Nephron progenitor cell (in vitro differentiated cells): ENCODE results near the gene TTLL13.
"Not testable (repeated sequence)": the region's sequence is repeated elsewhere in the genome, so short reads cannot be mapped to it uniquely, and the experiment has no call there.

Experiments
- DNase-seq: peaks from one replicate; pipeline ENCODE4 v3.0.0; 2021
- H3K27ac Mint-ChIP-seq: 2 replicates; pipeline ENCODE4 v1.8.0; 2021; ENCODE audit warnings: mild to moderate bottlenecking, moderate library complexity, mixed read lengths
- H3K27me3 Mint-ChIP-seq: 2 replicates; pipeline ENCODE4 v1.8.0; 2021; ENCODE audit warnings: mild to moderate bottlenecking, low read depth, mixed read lengths; ENCODE audit not compliant: poor library complexity
- H3K36me3 Mint-ChIP-seq: 2 replicates; pipeline ENCODE4 v1.8.0; 2021; ENCODE audit warnings: low read depth, mixed read lengths
- H3K4me1 Mint-ChIP-seq: 2 replicates; pipeline ENCODE4 v1.8.0; 2021; ENCODE audit warnings: mixed read lengths
- H3K4me3 Mint-ChIP-seq: 2 replicates; pipeline ENCODE4 v1.8.0; 2021; ENCODE audit warnings: mild to moderate bottlenecking, moderate library complexity, mixed read lengths
- H3K9me3 Mint-ChIP-seq: 2 replicates; pipeline ENCODE4 v1.8.0; 2021; ENCODE audit warnings: mild to moderate bottlenecking, moderate library complexity, mixed read lengths
- TF ChIP-seq, protein P1 (sequence below): fragments of 200-600 bp; sonication (generic); IDR thresholded peaks from 2 replicates; pipeline ENCODE4 v1.5.0; 2021; ENCODE audit warnings: antibody characterized with exemption

The TTLL13 gene

DNA sequence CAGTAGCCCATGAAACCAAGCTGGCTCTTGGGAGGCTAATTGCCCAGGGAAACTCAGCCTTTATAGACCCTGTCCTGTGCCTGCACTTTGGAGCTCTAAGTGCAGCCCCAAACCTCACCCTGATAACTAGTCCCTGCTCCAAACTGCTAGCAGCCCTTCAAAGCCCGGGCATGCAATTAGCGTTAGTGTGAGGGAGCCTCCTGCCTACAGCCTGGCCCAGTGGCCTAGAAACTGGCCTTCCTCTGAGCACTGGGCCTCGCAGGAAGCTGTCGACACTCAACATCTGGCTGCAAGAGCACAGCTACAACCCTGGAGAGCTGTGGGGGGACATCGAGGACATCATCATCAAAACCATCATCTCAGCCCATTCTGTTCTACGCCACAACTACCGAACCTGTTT, 8.4 kb downstream of the TTLL13 start:
- H3K36me3 Mint-ChIP-seq, result no peaks in the 10 kb centered on the region
- peaks cover 20% of the 10 kb centered on the region for H3K27me3 Mint-ChIP-seq
- no peak for DNase-seq
- H3K4me3 Mint-ChIP-seq, result no peak overlapping the region
- H3K4me1 Mint-ChIP-seq, result peaks cover 7% of the 10 kb centered on the region
- TF ChIP-seq, protein P1, sequence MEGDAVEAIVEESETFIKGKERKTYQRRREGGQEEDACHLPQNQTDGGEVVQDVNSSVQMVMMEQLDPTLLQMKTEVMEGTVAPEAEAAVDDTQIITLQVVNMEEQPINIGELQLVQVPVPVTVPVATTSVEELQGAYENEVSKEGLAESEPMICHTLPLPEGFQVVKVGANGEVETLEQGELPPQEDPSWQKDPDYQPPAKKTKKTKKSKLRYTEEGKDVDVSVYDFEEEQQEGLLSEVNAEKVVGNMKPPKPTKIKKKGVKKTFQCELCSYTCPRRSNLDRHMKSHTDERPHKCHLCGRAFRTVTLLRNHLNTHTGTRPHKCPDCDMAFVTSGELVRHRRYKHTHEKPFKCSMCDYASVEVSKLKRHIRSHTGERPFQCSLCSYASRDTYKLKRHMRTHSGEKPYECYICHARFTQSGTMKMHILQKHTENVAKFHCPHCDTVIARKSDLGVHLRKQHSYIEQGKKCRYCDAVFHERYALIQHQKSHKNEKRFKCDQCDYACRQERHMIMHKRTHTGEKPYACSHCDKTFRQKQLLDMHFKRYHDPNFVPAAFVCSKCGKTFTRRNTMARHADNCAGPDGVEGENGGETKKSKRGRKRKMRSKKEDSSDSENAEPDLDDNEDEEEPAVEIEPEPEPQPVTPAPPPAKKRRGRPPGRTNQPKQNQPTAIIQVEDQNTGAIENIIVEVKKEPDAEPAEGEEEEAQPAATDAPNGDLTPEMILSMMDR, result no peak
- no peaks in the 10 kb centered on the region for H3K9me3 Mint-ChIP-seq
- no peak overlapping the region for H3K27ac Mint-ChIP-seq

DNA sequence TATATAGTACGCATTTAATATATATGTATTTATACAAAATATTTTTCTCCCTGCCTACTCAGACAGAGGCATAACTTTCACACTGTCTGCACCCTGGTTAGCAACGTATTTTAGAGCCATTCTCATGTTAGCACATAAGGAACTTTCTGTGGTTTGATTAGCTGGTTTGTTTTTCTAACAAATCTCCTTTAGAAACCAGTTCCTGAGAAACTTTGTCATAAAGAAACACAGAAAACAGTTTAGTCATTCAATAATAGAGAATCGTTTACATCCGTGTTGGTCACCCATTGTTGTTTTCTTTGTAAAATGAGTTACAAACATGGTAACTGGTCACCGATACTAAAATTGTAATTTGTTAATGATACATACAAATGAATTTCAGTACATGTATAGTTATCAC, 10.2 kb downstream of the TTLL13 start:
- TF ChIP-seq, protein P1, result no peak
- Mint-ChIP-seq H3K27ac (no peak overlapping the region), H3K9me3 (no peaks in the 10 kb centered on the region), H3K36me3 (no peaks in the 10 kb centered on the region), H3K4me3 (no peak overlapping the region), H3K27me3 (peaks cover 18% of the 10 kb centered on the region), H3K4me1 (peaks cover 7% of the 10 kb centered on the region)
- DNase-seq, result no peak

DNA sequence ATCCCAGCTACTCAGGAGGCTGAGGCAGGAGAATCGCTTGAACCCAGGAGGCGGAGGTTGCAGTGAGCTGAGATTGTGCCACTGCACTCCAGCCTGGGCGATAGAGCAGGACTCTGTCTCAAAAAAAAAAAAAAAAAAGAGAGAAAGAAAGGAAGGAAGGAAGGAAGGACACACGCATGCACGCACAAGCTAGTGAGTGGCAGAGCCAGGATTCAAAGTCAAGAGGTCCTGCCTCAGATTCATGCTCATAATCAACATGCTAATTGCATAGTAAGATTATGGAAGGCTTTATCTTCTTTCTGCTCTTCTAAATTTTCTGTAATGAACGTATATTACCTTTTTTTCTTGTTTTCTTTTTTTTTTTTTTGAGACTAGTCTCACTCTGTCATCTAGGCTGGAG, 11.4 kb downstream of the TTLL13 start:
- H3K4me1 Mint-ChIP-seq, result peaks cover 12% of the 10 kb centered on the region
- peaks cover 10% of the 10 kb centered on the region for H3K27me3 Mint-ChIP-seq
- H3K9me3 Mint-ChIP-seq, H3K27ac Mint-ChIP-seq, H3K36me3 Mint-ChIP-seq, DNase-seq, H3K4me3 Mint-ChIP-seq: not testable (repeated sequence)

DNA sequence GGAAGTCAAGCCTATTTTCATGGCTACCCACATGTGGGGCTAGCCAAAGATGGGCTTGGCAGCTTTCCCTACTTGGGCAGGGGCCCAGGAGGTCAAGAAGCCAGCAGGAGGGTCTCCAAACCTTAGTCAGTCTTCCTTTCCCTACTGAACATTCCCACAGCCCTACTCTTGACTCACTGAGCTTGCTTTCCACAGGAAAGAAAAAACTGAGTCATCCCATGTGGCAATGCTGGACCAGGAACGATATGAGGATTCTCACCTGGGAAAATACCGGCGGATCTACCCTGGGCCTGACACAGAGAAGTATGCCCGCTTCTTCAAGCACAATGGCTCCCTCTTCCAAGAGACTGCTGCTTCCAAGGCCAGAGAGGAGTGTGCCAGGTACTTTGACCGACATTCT, 12.5 kb downstream of the TTLL13 start:
- Mint-ChIP-seq H3K27me3 (peaks cover 10% of the 10 kb centered on the region), H3K4me1 (peaks cover 19% of the 10 kb centered on the region), H3K9me3 (no peaks in the 10 kb centered on the region), H3K36me3 (no peaks in the 10 kb centered on the region), H3K4me3 (no peak overlapping the region), H3K27ac (no peak overlapping the region)
- no peak for DNase-seq
- TF ChIP-seq, protein P1, result no peak

DNA sequence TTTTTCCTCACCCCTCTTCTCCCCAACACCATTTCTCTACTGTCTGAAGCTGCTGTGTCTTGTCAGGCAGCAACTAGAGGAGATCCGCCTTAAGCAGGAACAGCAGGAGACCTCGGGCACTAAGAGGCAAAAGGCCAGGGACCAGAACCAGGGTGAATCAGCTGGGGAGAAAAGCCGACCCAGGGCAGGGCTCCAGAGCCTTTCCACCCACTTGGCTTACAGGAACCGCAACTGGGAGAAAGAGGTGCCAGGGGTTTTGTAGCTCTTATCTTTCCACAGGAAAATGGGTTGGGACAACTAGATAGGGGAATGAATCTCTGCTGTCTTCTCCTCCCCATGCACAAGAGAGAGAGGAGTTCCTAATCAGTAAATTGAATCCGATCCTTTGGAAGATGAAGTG, 13.1 kb downstream of the TTLL13 start:
- Mint-ChIP-seq H3K9me3 (no peaks in the 10 kb centered on the region), H3K4me1 (peaks cover 25% of the 10 kb centered on the region), H3K27ac (peak overlapping the region; percentile 8)

DNA sequence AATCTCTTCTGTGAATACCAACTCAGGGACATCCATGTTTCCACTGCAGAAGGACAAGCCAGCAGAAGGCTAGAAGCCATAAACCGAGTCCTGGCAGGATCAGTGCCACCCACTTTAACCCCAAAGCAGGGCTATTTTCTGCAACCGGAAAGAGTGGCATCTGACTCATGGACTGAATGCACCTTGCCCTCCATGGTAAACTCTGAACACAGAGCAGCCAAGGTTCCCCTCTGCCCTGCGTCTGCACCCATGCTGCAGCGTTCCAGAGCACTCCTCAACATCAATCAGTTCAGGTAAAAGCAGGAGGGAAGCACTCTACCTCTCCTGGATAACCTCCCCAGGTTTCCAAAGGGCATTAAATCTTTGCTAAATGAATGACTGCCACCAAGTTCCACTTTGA, 15.3 kb downstream of the TTLL13 start:
- peak overlapping the region; percentile 97 for H3K4me3 Mint-ChIP-seq
- TF ChIP-seq, protein P1, result no peak
- H3K9me3 Mint-ChIP-seq, result no peaks in the 10 kb centered on the region
- DNase-seq, result no peak
- H3K27me3 Mint-ChIP-seq, result peaks cover 10% of the 10 kb centered on the region
- H3K4me1 Mint-ChIP-seq, result peaks cover 45% of the 10 kb centered on the region
- H3K27ac Mint-ChIP-seq, result peak overlapping the region; percentile 97
- peaks cover 21% of the 10 kb centered on the region for H3K36me3 Mint-ChIP-seq

More for the DNA sequence above, 13.1 kb downstream of the TTLL13 start:
- H3K27me3 Mint-ChIP-seq, result peaks cover 10% of the 10 kb centered on the region
- TF ChIP-seq, protein P1, result no peak
- DNase-seq, result no peak
- peaks cover 5% of the 10 kb centered on the region for H3K36me3 Mint-ChIP-seq
- no peak overlapping the region for H3K4me3 Mint-ChIP-seq
